GM12873 (cell line): ENCODE results near the gene VASP.
A peak's percentile ranks its signal among the peaks of the same experiment; 100 is the strongest.

ENCODE experiments used
- TF ChIP-seq, protein P1 (sequence below): IDR thresholded peaks from 2 replicates; pipeline ENCODE4 v1.5.1; 2012; ENCODE audit warnings: low read depth, mild to moderate bottlenecking, moderate library complexity, low read length, control low read depth; ENCODE audit not compliant: insufficient read depth; ENCODE audit errors: missing control alignments

The VASP gene

GRCh38 chr19:45500918-45501729, 6.2 kb upstream of the VASP start:
- TF ChIP-seq, protein P1, sequence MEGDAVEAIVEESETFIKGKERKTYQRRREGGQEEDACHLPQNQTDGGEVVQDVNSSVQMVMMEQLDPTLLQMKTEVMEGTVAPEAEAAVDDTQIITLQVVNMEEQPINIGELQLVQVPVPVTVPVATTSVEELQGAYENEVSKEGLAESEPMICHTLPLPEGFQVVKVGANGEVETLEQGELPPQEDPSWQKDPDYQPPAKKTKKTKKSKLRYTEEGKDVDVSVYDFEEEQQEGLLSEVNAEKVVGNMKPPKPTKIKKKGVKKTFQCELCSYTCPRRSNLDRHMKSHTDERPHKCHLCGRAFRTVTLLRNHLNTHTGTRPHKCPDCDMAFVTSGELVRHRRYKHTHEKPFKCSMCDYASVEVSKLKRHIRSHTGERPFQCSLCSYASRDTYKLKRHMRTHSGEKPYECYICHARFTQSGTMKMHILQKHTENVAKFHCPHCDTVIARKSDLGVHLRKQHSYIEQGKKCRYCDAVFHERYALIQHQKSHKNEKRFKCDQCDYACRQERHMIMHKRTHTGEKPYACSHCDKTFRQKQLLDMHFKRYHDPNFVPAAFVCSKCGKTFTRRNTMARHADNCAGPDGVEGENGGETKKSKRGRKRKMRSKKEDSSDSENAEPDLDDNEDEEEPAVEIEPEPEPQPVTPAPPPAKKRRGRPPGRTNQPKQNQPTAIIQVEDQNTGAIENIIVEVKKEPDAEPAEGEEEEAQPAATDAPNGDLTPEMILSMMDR: no peak

DNA sequence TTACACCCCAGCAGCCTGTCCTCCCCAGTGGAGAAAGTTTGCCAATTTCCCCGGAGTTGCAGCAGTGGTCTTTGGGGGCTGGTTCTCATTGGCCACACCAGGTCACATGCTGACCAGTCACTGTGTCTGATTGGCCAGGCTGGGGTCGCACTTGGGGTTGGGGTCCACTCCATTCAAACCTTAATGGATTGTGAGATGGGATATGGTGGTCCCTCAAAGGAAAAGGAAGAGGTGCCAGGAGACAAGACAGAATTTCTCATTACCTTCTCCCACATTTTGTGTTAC, 5.6 kb upstream of the VASP start:
- TF ChIP-seq, protein P1: no peak

DNA sequence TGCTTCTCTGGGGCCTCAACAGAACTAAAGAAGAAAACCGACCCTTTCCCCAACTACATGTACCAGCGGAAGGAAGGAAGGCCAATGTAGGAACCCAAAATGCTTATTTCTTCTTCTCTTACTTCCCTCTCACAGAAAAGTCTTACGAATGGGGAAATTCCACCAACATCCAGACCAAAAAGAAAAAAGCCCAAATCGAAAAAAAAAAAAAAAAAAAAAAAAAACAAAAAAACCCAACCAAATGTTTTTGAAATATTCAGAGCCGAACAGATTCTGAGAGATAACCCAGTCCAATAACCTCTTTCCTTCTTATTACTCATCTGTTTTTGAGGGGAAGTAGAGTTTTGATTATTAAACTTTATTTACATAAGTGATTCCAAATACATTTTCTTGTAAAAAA, 5.2 kb upstream of the VASP start:
- TF ChIP-seq, protein P1: no peak

GRCh38 chr19:45503909-45504308, 3.4 kb upstream of the VASP start:
- TF ChIP-seq, protein P1: no peak

DNA sequence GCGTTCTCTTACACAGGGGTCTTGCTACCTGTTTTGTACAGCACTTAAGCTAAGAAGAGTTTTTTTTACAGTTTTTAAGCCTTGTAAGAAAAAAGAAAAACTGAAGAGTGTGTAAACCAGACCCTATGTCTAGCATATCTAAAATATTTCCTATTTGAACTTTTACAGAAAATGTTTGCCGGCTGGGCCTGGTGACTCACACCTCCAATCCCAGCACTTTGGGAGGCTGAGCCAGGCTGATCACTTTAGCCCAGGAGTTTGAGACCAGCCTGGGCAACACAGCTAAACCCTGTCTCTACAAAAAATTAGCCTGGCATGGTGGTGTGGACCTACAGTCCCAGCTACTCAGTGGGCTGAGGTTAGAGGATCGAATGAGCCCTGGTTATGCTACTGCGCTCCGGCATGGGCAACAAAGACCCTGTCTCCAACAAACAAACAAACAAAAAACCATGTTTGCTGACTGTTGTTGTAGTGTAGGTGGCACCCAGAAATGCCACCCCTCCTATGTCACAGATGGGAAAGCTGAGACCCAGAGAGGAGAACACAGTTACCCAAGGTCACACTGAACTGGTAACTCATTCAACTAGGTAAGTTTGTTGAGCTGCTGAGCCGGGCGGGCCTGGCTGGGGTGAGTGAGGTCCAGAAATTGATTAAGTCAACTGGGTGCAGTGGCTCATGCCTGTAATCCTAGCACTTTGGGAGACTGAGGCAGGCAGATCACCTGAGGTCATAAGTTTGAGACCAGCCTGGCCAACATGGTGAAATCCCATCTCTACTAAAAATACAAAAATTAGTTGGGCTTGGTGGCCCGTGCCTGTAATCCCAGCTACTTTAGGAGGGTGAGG, 1.9 kb upstream of the VASP start:
- TF ChIP-seq, protein P1: no peak

DNA sequence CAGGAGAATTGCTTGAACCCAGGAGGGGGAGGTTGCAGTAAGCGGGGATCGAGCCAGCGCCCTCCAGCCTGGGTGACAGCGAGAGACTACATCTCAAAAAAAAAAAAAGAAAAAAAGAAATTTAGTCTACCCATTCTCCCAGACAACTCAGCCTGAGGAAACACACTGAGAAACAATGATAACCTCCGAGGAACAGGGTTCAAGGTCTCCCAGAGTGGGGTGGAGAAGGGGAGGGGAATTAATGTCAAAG, 1.4 kb upstream of the VASP start:
- TF ChIP-seq, protein P1: no peak

DNA sequence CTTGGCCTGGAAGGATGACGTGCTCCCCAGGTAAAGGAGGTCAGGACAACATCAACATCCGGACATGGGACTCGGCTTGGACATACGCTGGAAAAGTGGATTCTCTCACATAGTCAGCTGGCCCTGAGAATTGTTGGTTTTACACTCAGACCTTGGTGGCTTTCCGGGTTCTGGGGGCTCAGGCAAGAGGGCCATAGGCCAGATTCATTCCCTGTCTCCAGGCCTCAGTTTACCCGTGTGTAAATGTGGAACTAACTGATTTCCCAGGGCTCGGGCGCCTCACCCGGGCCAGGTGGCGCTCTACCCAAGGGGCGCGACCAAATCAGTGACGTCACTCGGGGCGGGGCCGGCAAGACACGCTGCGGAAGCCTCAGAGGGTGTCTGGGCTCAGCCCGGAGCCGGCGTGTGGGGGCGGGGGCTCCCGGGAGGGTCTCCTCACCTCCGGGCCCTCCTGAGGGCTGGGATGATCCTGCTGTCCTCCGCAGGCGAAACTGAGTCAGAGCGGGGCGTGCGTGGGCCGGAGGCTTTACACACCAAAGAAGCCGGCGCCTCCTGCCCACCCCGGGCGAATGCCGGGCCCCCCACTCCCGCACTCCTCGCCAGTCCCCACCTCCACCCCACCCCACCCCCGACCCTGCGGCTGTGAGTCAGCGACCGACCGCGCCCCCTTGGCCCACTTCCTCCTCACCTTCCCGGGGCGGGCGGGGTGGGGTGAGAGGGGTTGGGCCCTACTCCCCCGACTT, 862 bp upstream of the VASP start:
- TF ChIP-seq, protein P1: peak; percentile 54
